GM18499 (cell line): Measurements from ENCODE around the gene CEP57L1.
"Not testable (repeated sequence)": the region's sequence is repeated elsewhere in the genome, so short reads cannot be mapped to it uniquely, and the experiment has no call there.

ENCODE experiments used
- ATAC-seq: cut with Tn5 transposase; IDR thresholded peaks from one replicate; pipeline ENCODE4 v1.9.1; 2021; ENCODE audit warnings: moderate number of reproducible peaks; ENCODE audit not compliant: insufficient read depth, unreplicated experiment

Gene CEP57L1

GRCh38 chr6:109103942-109104341 lies 8.6 kb downstream of the CEP57L1 start:
- no peak for ATAC-seq

GRCh38 chr6:109104512-109104911 lies 9.2 kb downstream of the CEP57L1 start:
- no peak for ATAC-seq

- ATAC-seq: no peak
Measured at GRCh38 chr6:109105681-109106080, 10.4 kb downstream of the CEP57L1 start.

- not testable (repeated sequence) for ATAC-seq
Measured at GRCh38 chr6:109109663-109110062, 14.4 kb downstream of the CEP57L1 start.

- ATAC-seq: not testable (repeated sequence)
Measured at GRCh38 chr6:109112663-109113062, 17.4 kb downstream of the CEP57L1 start.

- ATAC-seq: no peak
Measured at GRCh38 chr6:109117346-109118035, 22.2 kb downstream of the CEP57L1 start.

GRCh38 chr6:109118337-109118736 lies 23.0 kb downstream of the CEP57L1 start:
- no peak for ATAC-seq

GRCh38 chr6:109118871-109119354 lies 23.6 kb downstream of the CEP57L1 start:
- ATAC-seq: no peak

GRCh38 chr6:109121411-109121810 lies 26.1 kb downstream of the CEP57L1 start:
- ATAC-seq: no peak

- no peak for ATAC-seq
Measured at GRCh38 chr6:109124219-109124618, 28.9 kb downstream of the CEP57L1 start.

- ATAC-seq: no peak
Measured at GRCh38 chr6:109125504-109125903, 30.2 kb downstream of the CEP57L1 start.

GRCh38 chr6:109130065-109130464 lies 34.8 kb downstream of the CEP57L1 start:
- no peak for ATAC-seq

- not testable (repeated sequence) for ATAC-seq
Measured at GRCh38 chr6:109135600-109135999, 40.3 kb downstream of the CEP57L1 start.

- ATAC-seq: not testable (repeated sequence)
Measured at GRCh38 chr6:109136039-109136438, 40.7 kb downstream of the CEP57L1 start.

GRCh38 chr6:109136530-109136929 lies 41.2 kb downstream of the CEP57L1 start:
- ATAC-seq: not testable (repeated sequence)

- ATAC-seq: no peak
Measured at GRCh38 chr6:109139109-109139508, 43.8 kb downstream of the CEP57L1 start.

GRCh38 chr6:109142067-109142466 lies 46.8 kb downstream of the CEP57L1 start:
- not testable (repeated sequence) for ATAC-seq

- no peak for ATAC-seq
Measured at GRCh38 chr6:109143191-109143590, 47.9 kb downstream of the CEP57L1 start.

GRCh38 chr6:109148251-109148650 lies 52.9 kb downstream of the CEP57L1 start:
- ATAC-seq: not testable (repeated sequence)

- not testable (repeated sequence) for ATAC-seq
Measured at GRCh38 chr6:109148716-109149115, 53.4 kb downstream of the CEP57L1 start.

GRCh38 chr6:109153752-109154151 lies 58.4 kb downstream of the CEP57L1 start:
- no peak for ATAC-seq

- no peak for ATAC-seq
Measured at GRCh38 chr6:109164331-109164730, 69.0 kb downstream of the CEP57L1 start.
